A549 (cell line): ENCODE results near the gene SORCS2.

ENCODE experiments used
- CEBPB ChIP-seq, 2 experiments: fragments of >200 bp in 1 of 2; sonication (Bioruptor Twin) in 1 of 2; formaldehyde crosslinking in 1 of 2; IDR thresholded peaks; 2 replicates each; pipeline ENCODE4 v1.6.1; 2012 to 2016
- CHD4 ChIP-seq: fragments of 200-600 bp; sonication (generic); IDR thresholded peaks from 2 replicates; pipeline ENCODE4 v1.6.1; 2016; ENCODE audit warnings: antibody characterized with exemption, mild to moderate bottlenecking, borderline replicate concordance
- EP300 ChIP-seq, 2 experiments: fragments of >200 bp; sonication (Bioruptor Twin); formaldehyde crosslinking; IDR thresholded peaks; 2 replicates in 1 of 2; 3 replicates in 1 of 2; pipeline ENCODE4 v1.6.1; 2016 to 2017
- HOXA7 ChIP-seq: fragments of 250-450 bp; sonication (Bioruptor Pico); IDR thresholded peaks from 2 replicates; pipeline ENCODE4 v1.5.0; 2020; ENCODE audit warnings: mild to moderate bottlenecking, moderate library complexity
- JUNB ChIP-seq: fragments of >200 bp; sonication (Bioruptor Twin); formaldehyde crosslinking; IDR thresholded peaks from 2 replicates; pipeline ENCODE4 v1.6.1; 2016
- MAZ ChIP-seq: fragments of 150-350 bp; IDR thresholded peaks from 2 replicates; pipeline ENCODE4 v1.6.1; 2014; ENCODE audit warnings: antibody characterized with exemption, low read depth, low read length, borderline replicate concordance
- MYC ChIP-seq: IDR thresholded peaks from 2 replicates; pipeline ENCODE4 v1.6.1; 2012; ENCODE audit warnings: mild to moderate bottlenecking, inconsistent platforms, low read length, improper control_type of control experiment, borderline replicate concordance
- NR3C1 ChIP-seq: fragments of >200 bp; sonication (Bioruptor Twin); formaldehyde crosslinking; IDR thresholded peaks from 3 replicates; pipeline ENCODE4 v1.6.1; 2017
- POLR2A ChIP-seq: IDR thresholded peaks from 2 replicates; pipeline ENCODE4 v1.6.1; 2012; ENCODE audit warnings: mild to moderate bottlenecking, low read length
- RNF2 ChIP-seq: fragments of 200-600 bp; sonication (generic); IDR thresholded peaks from 2 replicates; pipeline ENCODE4 v1.6.1; 2016; ENCODE audit warnings: low read depth, mild to moderate bottlenecking, antibody characterized with exemption, moderate library complexity, borderline replicate concordance
- TF ChIP-seq, protein P1 (sequence below): fragments of 450-650 bp; IDR thresholded peaks from 2 replicates; pipeline ENCODE4 v1.6.1; 2014; ENCODE audit warnings: antibody characterized with exemption
- TF ChIP-seq, protein P2 (sequence below): fragments of >200 bp; sonication (Bioruptor Twin); formaldehyde crosslinking; IDR thresholded peaks from 3 replicates; pipeline ENCODE4 v1.5.1; 2016
- TF ChIP-seq, protein P3 (sequence below): IDR thresholded peaks from 2 replicates; pipeline ENCODE4 v1.6.1; 2012
- TF ChIP-seq, protein P4 (sequence below): IDR thresholded peaks from 2 replicates; pipeline ENCODE4 v1.6.1; 2012

DNA sequence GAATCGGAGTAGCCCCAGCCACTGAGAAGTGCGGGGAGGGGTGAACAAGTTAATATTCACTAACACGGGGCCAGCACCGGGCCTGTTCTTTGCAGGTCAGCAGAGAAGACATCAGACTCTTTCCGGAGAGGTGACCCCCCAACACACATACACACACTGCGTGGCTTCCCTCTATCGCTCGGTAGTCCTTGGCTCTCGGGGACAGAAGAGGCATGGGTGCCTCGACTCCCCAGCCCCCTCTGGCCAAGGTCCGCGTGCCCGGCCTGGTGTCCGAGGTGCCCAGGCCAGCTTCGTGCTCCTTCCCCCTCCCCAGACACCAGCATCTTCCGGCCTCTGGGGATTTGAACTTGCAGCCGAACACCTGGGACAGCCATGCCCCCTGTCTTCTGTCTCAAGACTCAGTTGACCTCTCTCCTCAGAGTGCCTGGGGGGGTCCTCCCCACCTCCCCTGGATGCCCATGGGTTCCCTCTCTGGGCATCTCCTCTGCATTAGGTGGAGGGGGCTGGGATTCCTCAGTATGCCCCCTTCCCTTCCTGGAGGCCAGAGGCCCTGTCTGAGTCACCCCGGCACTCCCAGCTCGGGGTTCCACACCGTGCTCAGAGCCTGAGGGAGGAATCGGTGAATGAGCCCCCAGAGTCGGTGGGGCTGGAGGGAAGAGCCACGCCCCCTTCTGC is 104.5 kb downstream of the SORCS2 start:
- TF ChIP-seq JUNB: no peak
- TF ChIP-seq, protein P1, sequence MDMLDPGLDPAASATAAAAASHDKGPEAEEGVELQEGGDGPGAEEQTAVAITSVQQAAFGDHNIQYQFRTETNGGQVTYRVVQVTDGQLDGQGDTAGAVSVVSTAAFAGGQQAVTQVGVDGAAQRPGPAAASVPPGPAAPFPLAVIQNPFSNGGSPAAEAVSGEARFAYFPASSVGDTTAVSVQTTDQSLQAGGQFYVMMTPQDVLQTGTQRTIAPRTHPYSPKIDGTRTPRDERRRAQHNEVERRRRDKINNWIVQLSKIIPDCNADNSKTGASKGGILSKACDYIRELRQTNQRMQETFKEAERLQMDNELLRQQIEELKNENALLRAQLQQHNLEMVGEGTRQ: no peak
- TF ChIP-seq, protein P2, sequence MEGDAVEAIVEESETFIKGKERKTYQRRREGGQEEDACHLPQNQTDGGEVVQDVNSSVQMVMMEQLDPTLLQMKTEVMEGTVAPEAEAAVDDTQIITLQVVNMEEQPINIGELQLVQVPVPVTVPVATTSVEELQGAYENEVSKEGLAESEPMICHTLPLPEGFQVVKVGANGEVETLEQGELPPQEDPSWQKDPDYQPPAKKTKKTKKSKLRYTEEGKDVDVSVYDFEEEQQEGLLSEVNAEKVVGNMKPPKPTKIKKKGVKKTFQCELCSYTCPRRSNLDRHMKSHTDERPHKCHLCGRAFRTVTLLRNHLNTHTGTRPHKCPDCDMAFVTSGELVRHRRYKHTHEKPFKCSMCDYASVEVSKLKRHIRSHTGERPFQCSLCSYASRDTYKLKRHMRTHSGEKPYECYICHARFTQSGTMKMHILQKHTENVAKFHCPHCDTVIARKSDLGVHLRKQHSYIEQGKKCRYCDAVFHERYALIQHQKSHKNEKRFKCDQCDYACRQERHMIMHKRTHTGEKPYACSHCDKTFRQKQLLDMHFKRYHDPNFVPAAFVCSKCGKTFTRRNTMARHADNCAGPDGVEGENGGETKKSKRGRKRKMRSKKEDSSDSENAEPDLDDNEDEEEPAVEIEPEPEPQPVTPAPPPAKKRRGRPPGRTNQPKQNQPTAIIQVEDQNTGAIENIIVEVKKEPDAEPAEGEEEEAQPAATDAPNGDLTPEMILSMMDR: no peak
- TF ChIP-seq EP300 (IDR thresholded peaks at IDR 0.05): no peak
- no peak for TF ChIP-seq CEBPB (IDR thresholded peaks at IDR 0.05)
- no peak for TF ChIP-seq POLR2A
- no peak for TF ChIP-seq NR3C1
- TF ChIP-seq MYC: no peak
- no peak for TF ChIP-seq HOXA7
- TF ChIP-seq, protein P3, sequence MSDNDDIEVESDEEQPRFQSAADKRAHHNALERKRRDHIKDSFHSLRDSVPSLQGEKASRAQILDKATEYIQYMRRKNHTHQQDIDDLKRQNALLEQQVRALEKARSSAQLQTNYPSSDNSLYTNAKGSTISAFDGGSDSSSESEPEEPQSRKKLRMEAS: no peak
- TF ChIP-seq MAZ: no peak
- no peak for TF ChIP-seq RNF2
- TF ChIP-seq, protein P4, sequence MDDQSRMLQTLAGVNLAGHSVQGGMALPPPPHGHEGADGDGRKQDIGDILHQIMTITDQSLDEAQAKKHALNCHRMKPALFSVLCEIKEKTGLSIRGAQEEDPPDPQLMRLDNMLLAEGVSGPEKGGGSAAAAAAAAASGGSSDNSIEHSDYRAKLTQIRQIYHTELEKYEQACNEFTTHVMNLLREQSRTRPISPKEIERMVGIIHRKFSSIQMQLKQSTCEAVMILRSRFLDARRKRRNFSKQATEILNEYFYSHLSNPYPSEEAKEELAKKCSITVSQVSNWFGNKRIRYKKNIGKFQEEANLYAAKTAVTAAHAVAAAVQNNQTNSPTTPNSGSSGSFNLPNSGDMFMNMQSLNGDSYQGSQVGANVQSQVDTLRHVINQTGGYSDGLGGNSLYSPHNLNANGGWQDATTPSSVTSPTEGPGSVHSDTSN: no peak
- TF ChIP-seq CHD4: no peak
